Posterior cingulate gyrus (tissue), 11 donors: ENCODE results near the gene OIP5.
"Not testable (repeated sequence)": the region's sequence is repeated elsewhere in the genome, so short reads cannot be mapped to it uniquely, and the experiment has no call there.

Experiments used
- DNase-seq, 10 donors: peaks; one replicate each; pipeline versions ENCODE4 v3.0.0 to v3.0.0-alpha.2; 2020 to 2021; ENCODE audit warnings: mixed read lengths in 3 of 10
- intact Hi-C: fragments of 100-400 bp; cut with DNase I; formaldehyde crosslinking; loops from one replicate; pipeline ENCODE4 v1.15.1; 2023

Gene OIP5

GRCh38 chr15:41263891-41264351 is 68.5 kb downstream of the OIP5 start:
- intact Hi-C loops: no loop called here
- DNase-seq: peak in 1 of 10 donors; percentile 12

GRCh38 chr15:41262571-41262970 is 69.8 kb downstream of the OIP5 start:
- no peak for DNase-seq
- intact Hi-C loops: no loop called here

- DNase-seq: peak in 1 of 10 donors; percentile 29
- intact Hi-C loops: not testable (repeated sequence)
Observed at GRCh38 chr15:41260924-41261323, 71.5 kb downstream of the OIP5 start.

GRCh38 chr15:41259546-41260189 is 72.7 kb downstream of the OIP5 start:
- intact Hi-C loops: no loop called here
- DNase-seq: peak in 1 of 10 donors; percentile 25
